Activated T-helper 1 cell treated with anti-CD3 and anti-CD28 coated beads, Interleukin-2, amount 50 U/mL, for 16 hours (primary cell): Measurements from ENCODE around the gene SIMC1.
"Not testable (repeated sequence)": the region's sequence is repeated elsewhere in the genome, so short reads cannot be mapped to it uniquely, and the experiment has no call there.

ENCODE experiments used
- DNase-seq, 2 donors: peaks; one replicate each; pipeline ENCODE4 v3.0.0-alpha.2; 2020; ENCODE audit warnings: low read depth in 1 of 2, low spot score in 1 of 2

The SIMC1 gene

GRCh38 chr5:176214466-176215021, 23.7 kb upstream of the SIMC1 start:
- DNase-seq = not testable (repeated sequence)

- DNase-seq = not testable (repeated sequence)
Observed at GRCh38 chr5:176216393-176216916, 21.8 kb upstream of the SIMC1 start.

DNA sequence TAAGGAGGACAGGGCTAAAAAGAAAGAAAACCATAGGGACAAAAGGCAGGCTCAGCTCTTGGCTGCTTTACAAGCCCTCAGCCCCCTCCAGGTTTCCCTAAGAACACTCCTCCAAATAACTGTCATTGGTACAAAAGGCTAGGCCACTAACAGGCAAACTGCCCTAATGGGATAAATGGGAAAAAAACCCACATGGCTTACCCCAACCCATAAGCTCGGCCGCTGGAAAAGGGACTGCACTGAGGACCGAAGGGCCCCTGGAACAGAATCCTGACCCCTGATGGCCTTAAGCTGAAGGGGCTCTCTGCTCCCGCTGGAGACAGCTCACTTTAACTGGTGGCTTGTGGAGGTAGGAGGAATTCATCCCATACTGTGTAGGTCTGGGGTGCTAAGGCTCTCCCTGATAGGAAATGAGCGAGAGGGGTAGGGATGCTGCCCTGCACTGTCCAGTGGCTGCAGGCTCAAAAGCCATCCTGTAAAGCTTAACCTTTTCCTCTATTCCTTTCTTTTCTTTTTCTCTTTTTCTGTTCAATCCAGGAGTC, 21.0 kb upstream of the SIMC1 start:
- not testable (repeated sequence) for DNase-seq

DNA sequence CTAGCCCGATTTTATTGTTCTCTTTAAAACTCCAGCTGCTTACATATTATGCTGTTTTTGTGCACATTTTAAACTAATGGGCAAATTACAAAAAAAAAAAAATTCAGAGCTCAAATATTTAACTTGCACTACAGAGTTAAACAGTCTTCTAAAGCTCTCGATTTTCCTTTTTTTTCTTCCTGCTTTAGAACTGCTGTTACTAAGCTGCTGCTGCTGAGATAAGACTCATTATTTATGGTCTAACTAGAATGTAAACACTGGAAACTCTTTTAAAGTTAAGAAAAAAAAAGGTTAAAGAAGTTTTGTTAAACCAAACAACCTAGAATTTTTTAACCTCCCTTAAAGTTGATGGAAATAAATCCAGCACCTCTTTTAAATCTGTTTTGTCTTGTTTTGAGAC, 20.5 kb upstream of the SIMC1 start:
- DNase-seq = not testable (repeated sequence)

- DNase-seq = not testable (repeated sequence)
Observed at GRCh38 chr5:176222006-176222405, 16.2 kb upstream of the SIMC1 start.

- DNase-seq = not testable (repeated sequence)
Observed at GRCh38 chr5:176228358-176228757, 9.9 kb upstream of the SIMC1 start.

- not testable (repeated sequence) for DNase-seq
Observed at GRCh38 chr5:176233253-176233652, 5.0 kb upstream of the SIMC1 start.

GRCh38 chr5:176235155-176235554, 3.1 kb upstream of the SIMC1 start:
- not testable (repeated sequence) for DNase-seq

DNA sequence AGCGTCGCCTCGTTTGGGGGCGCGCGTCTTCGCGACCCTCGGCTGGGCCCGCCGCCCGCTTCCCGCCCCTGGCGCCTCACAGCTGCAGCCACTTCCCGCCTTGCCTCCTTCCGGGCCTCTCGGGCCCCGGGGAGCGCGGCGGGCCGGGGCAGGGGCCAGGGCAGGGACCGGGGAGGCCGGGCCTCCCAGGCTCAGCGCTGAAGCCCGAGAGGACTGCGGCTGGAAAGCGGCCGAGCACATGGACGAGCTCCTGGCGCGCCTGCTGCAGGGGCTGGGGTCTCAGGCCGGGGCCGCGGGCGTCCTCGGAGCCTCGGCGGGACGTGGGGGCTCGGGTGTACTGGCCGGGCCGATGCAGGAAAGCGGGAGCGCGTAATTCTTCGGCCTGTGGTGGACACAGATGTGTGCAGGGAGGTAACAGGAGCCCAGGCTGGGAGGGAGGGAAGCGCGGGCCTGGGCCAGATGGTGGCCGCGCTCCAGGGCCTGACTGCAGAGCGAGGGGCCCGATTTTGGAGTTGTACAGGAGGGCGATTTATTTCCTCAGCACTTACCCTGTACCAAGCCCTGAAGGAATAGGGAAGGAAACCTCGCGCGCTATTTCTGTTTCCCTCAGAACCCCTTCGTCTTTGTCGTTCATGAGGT, 540 bp downstream of the SIMC1 start:
- DNase-seq = not testable (repeated sequence)

GRCh38 chr5:176239304-176239703, 1.1 kb downstream of the SIMC1 start:
- not testable (repeated sequence) for DNase-seq

- DNase-seq = not testable (repeated sequence)
Observed at GRCh38 chr5:176244318-176244717, 6.1 kb downstream of the SIMC1 start.

DNA sequence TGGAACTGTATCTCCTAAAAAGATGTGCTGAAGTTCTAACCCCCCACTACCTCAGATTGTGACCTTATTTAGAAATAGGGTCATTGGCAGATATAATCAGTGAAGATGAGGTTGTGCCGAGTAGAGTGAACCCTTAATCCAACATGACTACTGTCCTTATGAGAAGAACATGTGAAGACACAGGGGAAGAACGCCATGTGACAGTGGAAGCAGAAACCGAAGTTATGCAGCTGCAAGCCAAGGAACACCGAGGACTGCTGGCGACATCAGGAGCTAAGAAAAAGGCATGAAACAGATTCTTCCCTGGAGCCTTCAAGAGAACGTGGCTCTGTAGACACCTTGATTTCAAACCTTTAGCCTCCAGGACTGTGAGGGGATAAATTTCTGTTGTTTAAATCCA, 6.8 kb downstream of the SIMC1 start:
- DNase-seq = not testable (repeated sequence)

DNA sequence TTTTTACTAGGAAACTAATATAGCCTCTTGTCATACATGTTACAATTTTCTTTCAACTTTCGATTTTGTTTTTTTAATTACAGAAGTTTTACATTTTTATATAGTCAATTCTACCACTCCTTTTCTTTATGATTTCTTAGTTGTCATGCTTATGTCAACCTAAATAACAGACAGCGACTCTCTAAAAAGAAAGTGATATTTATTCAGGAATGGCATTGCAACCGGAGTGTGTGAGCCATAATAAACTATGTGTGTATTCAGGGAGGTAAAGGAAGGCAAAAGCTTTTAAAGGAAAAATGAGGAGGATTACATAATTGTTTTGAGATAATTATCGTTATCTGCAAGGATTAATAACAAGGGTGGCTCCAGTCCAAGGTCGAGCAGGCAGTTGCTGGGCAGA, 7.3 kb downstream of the SIMC1 start:
- DNase-seq = not testable (repeated sequence)

DNA sequence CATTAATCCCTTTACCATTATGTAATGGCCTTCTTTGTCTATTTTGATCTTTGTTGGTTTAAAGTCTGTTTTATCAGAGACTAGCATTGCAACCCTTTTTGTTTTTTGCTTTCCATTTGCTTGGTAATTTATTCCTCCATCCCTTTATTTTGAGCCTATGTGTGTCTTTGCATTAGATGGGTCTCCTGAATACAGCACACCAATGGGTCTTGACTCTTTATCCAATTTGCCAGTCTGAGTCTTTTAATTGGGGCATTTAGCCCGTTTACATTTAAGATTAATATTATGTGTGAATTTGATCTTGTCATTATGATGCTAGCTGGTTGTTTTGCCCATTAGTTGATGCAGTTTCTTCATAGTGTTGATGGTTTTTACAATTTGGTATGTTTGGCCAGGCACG, 12.5 kb downstream of the SIMC1 start:
- DNase-seq = not testable (repeated sequence)

- DNase-seq = not testable (repeated sequence)
Observed at GRCh38 chr5:176252171-176252570, 13.9 kb downstream of the SIMC1 start.

DNA sequence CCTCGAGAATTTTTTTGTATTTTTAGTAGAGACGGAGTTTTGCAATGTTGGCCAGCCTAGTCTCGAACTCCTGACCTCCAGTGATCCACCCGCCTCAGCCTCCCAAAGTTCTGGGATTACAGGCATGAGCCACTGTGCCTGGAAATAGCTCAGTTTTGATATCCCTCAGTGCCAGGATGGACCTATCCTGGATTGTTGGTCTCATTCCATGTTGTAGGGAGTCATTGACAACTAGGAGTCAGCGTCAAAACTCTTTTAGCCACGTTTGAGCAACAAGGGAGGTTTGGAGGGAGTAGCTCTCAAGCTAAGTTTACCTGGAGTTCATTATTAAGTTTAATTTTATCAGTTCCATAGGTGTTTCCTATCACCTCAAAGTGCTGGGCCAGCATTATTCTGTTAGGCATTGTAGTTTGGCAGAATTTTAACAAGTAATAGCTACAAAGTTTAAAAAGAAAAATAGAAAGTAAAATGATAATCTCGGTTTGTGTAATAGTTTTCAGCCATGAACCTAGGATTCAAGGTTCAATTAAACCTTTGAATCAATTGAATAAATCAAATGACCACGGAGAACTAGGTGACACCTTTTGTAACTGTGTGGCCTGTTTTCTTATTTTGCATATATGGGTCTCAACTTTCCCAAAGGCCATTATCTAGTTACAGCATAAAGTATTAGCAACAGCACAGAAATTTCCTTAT, 15.3 kb downstream of the SIMC1 start:
- DNase-seq = not testable (repeated sequence)

- DNase-seq = not testable (repeated sequence)
Observed at GRCh38 chr5:176254066-176254393, 15.8 kb downstream of the SIMC1 start.

- not testable (repeated sequence) for DNase-seq
Observed at GRCh38 chr5:176257871-176258505, 19.8 kb downstream of the SIMC1 start.

DNA sequence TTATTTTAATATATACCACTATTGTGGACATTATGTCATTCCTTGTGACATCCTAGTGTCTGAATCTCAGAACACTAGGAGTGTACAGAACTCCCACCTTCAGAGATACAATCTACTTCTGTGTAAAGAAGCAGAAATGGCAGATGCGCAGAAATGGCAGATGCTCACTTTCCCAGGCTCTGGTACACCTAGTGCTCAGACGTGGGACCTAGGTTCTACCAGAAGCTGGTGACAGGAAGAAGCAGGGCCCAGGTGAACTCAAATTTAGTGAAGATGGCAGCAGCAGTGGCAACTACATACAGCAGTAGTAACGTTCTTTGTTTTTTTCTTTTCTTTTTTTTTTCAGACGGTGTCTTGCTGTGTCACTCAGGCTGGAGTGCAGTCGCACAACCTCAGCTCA, 22.5 kb downstream of the SIMC1 start:
- DNase-seq = not testable (repeated sequence)

DNA sequence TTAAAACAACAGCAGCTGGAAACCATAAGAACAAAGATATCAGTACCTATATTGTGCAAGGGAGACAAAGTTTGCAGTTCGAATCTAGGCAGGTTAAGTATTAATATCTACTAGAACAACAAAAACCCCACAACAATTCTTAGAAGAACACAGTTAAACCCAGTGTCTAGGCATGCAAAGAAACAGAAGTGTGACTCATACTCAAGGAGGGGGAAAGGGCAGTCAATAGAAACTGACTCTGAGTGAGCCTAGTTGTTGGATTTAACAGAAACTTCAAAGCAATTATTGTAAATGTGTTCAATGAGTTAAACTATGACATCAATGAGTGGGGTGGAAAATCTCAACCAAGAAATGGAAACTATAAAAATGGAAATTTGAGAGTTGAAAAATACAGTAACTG, 28.2 kb downstream of the SIMC1 start:
- not testable (repeated sequence) for DNase-seq

DNA sequence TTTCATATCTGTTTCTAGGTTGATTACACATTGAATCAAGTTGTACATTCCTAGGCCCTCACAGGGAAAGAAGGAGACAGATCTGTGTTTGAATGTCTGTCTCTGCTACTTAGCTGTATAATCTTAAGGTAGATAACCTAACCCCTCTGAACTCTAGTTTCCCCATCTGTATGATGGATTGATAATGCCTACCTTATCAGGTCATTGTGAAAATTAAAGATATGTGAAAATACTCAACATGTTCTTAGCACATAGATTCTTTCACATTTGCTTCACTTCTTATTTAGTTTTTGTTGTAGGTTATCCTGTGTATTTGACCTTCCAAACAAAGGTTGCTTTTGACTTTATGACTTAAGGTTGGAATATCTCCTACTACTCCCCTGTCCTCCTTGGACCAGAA, 50.8 kb downstream of the SIMC1 start:
- DNase-seq = not testable (repeated sequence)
